Ectodermal cell (in vitro differentiated cells): Measurements from ENCODE around the gene FNBP1.
"Not testable (repeated sequence)": the region's sequence is repeated elsewhere in the genome, so short reads cannot be mapped to it uniquely, and the experiment has no call there.

Experiments used
- H3K27ac ChIP-seq: 2 replicates; pipeline ENCODE4 v1.7.0; 2013; ENCODE audit warnings: mild to moderate bottlenecking, low read depth, low read length; ENCODE audit not compliant: insufficient read depth, poor library complexity, severe bottlenecking
- H3K27me3 ChIP-seq: 2 replicates; pipeline ENCODE4 v1.7.0; 2013; ENCODE audit warnings: mild to moderate bottlenecking, low read length; ENCODE audit not compliant: insufficient read depth, control insufficient read depth, poor library complexity, severe bottlenecking
- H3K36me3 ChIP-seq: one replicate; pipeline ENCODE4 v1.7.0; 2013; ENCODE audit warnings: low read length; ENCODE audit not compliant: control insufficient read depth, insufficient read depth
- H3K4me1 ChIP-seq: one replicate; pipeline ENCODE4 v1.7.0; 2013; ENCODE audit warnings: low read length; ENCODE audit not compliant: control insufficient read depth, insufficient read depth
- H3K4me3 ChIP-seq: 2 replicates; pipeline ENCODE4 v1.7.0; 2013; ENCODE audit warnings: low read depth, low read length, control low read depth; ENCODE audit not compliant: insufficient read depth
- H3K9me3 ChIP-seq: 2 replicates; pipeline ENCODE4 v1.7.0; 2013; ENCODE audit warnings: mild to moderate bottlenecking, low read length, moderate library complexity; ENCODE audit not compliant: control insufficient read depth
- WGBS, 2 experiments: methylation state at CpG; one replicate each; pipeline ENCODE4 v1.1.7; 2013; ENCODE audit warnings: missing lambda C conversion rate in 2 of 2; 5-methylcytosine and 5-hydroxymethylcytosine counted together

The FNBP1 gene

GRCh38 chr9:129954868-129955550, 88.0 kb downstream of the FNBP1 start:
- Histone ChIP-seq H3K9me3 (no peaks in the 10 kb centered on the region), H3K27ac (no peak overlapping the region), H3K4me3 (no peak overlapping the region), H3K27me3 (no peaks in the 10 kb centered on the region), H3K36me3 (peaks cover 4% of the 10 kb centered on the region), H3K4me1 (no peaks in the 10 kb centered on the region)
- 92 to 93% methylated on average over 6 of the region's 6 CpGs for WGBS, 2 experiments

GRCh38 chr9:129953736-129954135, 89.3 kb downstream of the FNBP1 start:
- no peak overlapping the region for H3K27ac ChIP-seq

GRCh38 chr9:129952337-129952736, 90.7 kb downstream of the FNBP1 start:
- 93 to 96% methylated on average over 2 to 3 of the region's 3 CpGs for WGBS, 2 experiments
- Histone ChIP-seq H3K36me3 (peaks cover 3% of the 10 kb centered on the region), H3K4me3 (no peak overlapping the region), H3K9me3 (no peaks in the 10 kb centered on the region), H3K27me3 (no peaks in the 10 kb centered on the region), H3K4me1 (no peaks in the 10 kb centered on the region), H3K27ac (no peak overlapping the region)

More at GRCh38 chr9:129953736-129954135, 89.3 kb downstream of the FNBP1 start:
- H3K4me1 ChIP-seq = no peaks in the 10 kb centered on the region
- no peaks in the 10 kb centered on the region for H3K9me3 ChIP-seq
- WGBS, 2 experiments = 88% methylated on average over 1 of the region's 1 CpG; no CpG with 5 or more reads in 1 of the 2 experiments
- H3K27me3 ChIP-seq = no peaks in the 10 kb centered on the region
- H3K36me3 ChIP-seq = peaks cover 4% of the 10 kb centered on the region
- no peak overlapping the region for H3K4me3 ChIP-seq

- Histone ChIP-seq H3K4me3 (no peak overlapping the region), H3K9me3 (no peaks in the 10 kb centered on the region), H3K27ac (no peak overlapping the region), H3K4me1 (no peaks in the 10 kb centered on the region), H3K36me3 (no peaks in the 10 kb centered on the region), H3K27me3 (no peaks in the 10 kb centered on the region)
- 97 to 98% methylated on average over 4 to 5 of the region's 5 CpGs for WGBS, 2 experiments
These were observed 93.2 kb downstream of the FNBP1 start for GRCh38 chr9:129949821-129950220.

- not testable (repeated sequence) for H3K9me3 ChIP-seq, H3K4me3 ChIP-seq, H3K4me1 ChIP-seq, H3K36me3 ChIP-seq, H3K27me3 ChIP-seq, H3K27ac ChIP-seq
- 80 to 81% methylated on average over 7 of the region's 7 CpGs for WGBS, 2 experiments
These were observed 94.4 kb downstream of the FNBP1 start for GRCh38 chr9:129948626-129949025.

- H3K36me3 ChIP-seq = no peaks in the 10 kb centered on the region
These were observed 96.6 kb downstream of the FNBP1 start for GRCh38 chr9:129946246-129946995.

GRCh38 chr9:129945314-129945713, 97.7 kb downstream of the FNBP1 start:
- no peak overlapping the region for H3K27ac ChIP-seq
- WGBS, 2 experiments = 96% methylated on average over 3 of the region's 3 CpGs

More at GRCh38 chr9:129946246-129946995, 96.6 kb downstream of the FNBP1 start:
- Histone ChIP-seq H3K9me3 (no peaks in the 10 kb centered on the region), H3K4me1 (no peaks in the 10 kb centered on the region), H3K27me3 (no peaks in the 10 kb centered on the region), H3K27ac (no peak overlapping the region), H3K4me3 (no peak overlapping the region)
- WGBS, 2 experiments = 93 to 95% methylated on average over 6 of the region's 6 CpGs

GRCh38 chr9:129944506-129945116, 98.4 kb downstream of the FNBP1 start:
- Histone ChIP-seq H3K27me3 (no peaks in the 10 kb centered on the region), H3K36me3 (peaks cover 3% of the 10 kb centered on the region), H3K4me1 (no peaks in the 10 kb centered on the region), H3K4me3 (no peak overlapping the region), H3K9me3 (no peaks in the 10 kb centered on the region), H3K27ac (no peak overlapping the region)
- WGBS, 2 experiments = 89 to 93% methylated on average over 4 of the region's 5 CpGs

More at GRCh38 chr9:129945314-129945713, 97.7 kb downstream of the FNBP1 start:
- H3K36me3 ChIP-seq = peaks cover 3% of the 10 kb centered on the region
- no peaks in the 10 kb centered on the region for H3K9me3 ChIP-seq
- H3K4me3 ChIP-seq = no peak overlapping the region
- H3K27me3 ChIP-seq = no peaks in the 10 kb centered on the region
- H3K4me1 ChIP-seq = no peaks in the 10 kb centered on the region

GRCh38 chr9:129939431-129939830, 103.6 kb downstream of the FNBP1 start:
- Histone ChIP-seq H3K36me3 (peaks cover 3% of the 10 kb centered on the region), H3K4me3 (no peak overlapping the region), H3K27me3 (no peaks in the 10 kb centered on the region), H3K27ac (no peak overlapping the region), H3K4me1 (no peaks in the 10 kb centered on the region), H3K9me3 (no peaks in the 10 kb centered on the region)
- WGBS, 2 experiments = 100% methylated on average over 1 of the region's 2 CpGs; no CpG with 5 or more reads in 1 of the 2 experiments
